Coronary artery (tissue), 2 donors: Measurements from ENCODE around the gene EIF4E.
"Not testable (repeated sequence)": the region's sequence is repeated elsewhere in the genome, so short reads cannot be mapped to it uniquely, and the experiment has no call there.

Experiments
- DNase-seq: peaks from one replicate; pipeline ENCODE4 v3.0.0-alpha.2; 2017; ENCODE audit warnings: low spot score
- H3K27ac ChIP-seq, 2 donors: fragments of 200-600 bp; sonication (generic); one replicate each; pipeline ENCODE4 v1.5.1; 2016 to 2019
- H3K4me3 ChIP-seq: fragments of 200-600 bp; sonication (generic); 2 replicates; pipeline ENCODE4 v1.5.1; 2016; ENCODE audit warnings: mild to moderate bottlenecking, moderate library complexity
- CTCF ChIP-seq: fragments of 200-600 bp; sonication (generic); IDR thresholded peaks from one replicate; pipeline ENCODE4 v1.5.1; 2019; ENCODE audit warnings: antibody characterized with exemption

The EIF4E gene

GRCh38 chr4:98848448-98848847 lies 80.5 kb downstream of the EIF4E start:
- Histone ChIP-seq H3K27ac (no peak overlapping the region), H3K4me3 (no peak overlapping the region)
- DNase-seq, result no peak
- no peak for TF ChIP-seq CTCF

GRCh38 chr4:98845960-98846359 lies 83.0 kb downstream of the EIF4E start:
- DNase-seq, result no peak
- no peak overlapping the region for H3K4me3 ChIP-seq
- H3K27ac ChIP-seq, result no peak overlapping the region
- no peak for TF ChIP-seq CTCF

GRCh38 chr4:98842917-98843316 lies 86.0 kb downstream of the EIF4E start:
- DNase-seq, H3K27ac ChIP-seq, H3K4me3 ChIP-seq: not testable (repeated sequence)

GRCh38 chr4:98838977-98839618 lies 89.8 kb downstream of the EIF4E start:
- Histone ChIP-seq H3K27ac (no peak overlapping the region), H3K4me3 (no peak overlapping the region)
- DNase-seq, result no peak
- no peak for TF ChIP-seq CTCF

GRCh38 chr4:98838531-98838930 lies 90.4 kb downstream of the EIF4E start:
- Histone ChIP-seq H3K4me3 (no peak overlapping the region), H3K27ac (no peak overlapping the region)
- TF ChIP-seq CTCF, result no peak
- no peak for DNase-seq

GRCh38 chr4:98833384-98833783 lies 95.5 kb downstream of the EIF4E start:
- no peak for DNase-seq
- TF ChIP-seq CTCF, result no peak
- H3K27ac ChIP-seq, result no peak overlapping the region

GRCh38 chr4:98831036-98831435 lies 97.9 kb downstream of the EIF4E start:
- not testable (repeated sequence) for DNase-seq, H3K4me3 ChIP-seq

More at GRCh38 chr4:98833384-98833783, 95.5 kb downstream of the EIF4E start:
- H3K4me3 ChIP-seq, result no peak overlapping the region

More at GRCh38 chr4:98831036-98831435, 97.9 kb downstream of the EIF4E start:
- not testable (repeated sequence) for H3K27ac ChIP-seq
